Stimulated activated CD8-positive, alpha-beta memory T cell treated with anti-CD3 and anti-CD28 coated beads, Interleukin-12 subunit alpha, Interleukin-12 subunit beta, amount 100 ng/mL, for 4 hours (primary cell): ENCODE data around the gene TMEM92.

Experiments used
- DNase-seq: peaks from one replicate; pipeline ENCODE4 v3.0.0-alpha.2; 2020; ENCODE audit warnings: low read depth

Gene TMEM92

DNA sequence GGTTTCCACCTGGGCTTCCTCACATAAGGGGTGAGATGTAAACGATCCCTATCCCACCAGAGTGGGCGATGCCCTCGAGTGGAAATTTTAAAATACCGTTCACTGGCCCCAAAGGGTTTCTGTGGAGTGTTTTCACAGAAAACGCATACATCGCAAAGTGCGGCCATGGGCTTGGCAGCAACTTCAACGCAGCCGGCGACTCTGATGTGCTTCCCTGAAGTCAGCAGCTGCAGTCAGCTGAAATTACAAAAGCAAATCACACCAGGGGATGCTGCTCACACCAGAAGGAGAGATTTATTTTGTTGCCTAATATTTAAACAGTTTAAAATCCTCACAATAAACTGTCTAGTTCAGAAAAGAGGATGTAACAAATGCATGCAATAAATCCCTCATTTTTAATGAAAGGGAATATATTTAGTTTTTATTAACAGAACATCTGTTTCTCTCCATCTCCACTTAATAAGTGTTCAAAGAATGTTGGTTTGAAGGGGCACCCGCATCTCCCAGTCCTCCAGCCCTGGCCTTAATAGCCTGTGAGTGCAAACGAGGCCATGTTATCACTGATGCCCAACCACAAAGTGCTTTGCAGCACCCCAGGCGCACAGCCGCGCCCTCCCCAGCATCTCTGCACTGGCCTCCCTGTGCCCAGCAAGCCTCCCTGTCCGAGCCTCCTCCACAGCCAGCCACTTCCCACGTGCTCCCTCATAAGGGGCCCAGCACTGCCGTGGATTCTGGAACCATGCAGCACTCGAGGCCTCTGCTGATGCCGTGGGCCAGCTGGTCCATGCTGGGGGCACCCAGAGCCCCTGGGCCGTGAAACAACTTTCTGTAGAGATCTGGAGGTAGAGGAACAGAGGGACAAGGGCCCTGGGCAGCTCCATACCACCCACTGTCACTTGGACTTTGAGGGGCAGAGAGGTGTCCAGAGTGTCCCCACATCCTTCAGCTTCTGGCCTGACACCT lies 54.4 kb downstream of the TMEM92 start:
- DNase-seq = no peak

DNA sequence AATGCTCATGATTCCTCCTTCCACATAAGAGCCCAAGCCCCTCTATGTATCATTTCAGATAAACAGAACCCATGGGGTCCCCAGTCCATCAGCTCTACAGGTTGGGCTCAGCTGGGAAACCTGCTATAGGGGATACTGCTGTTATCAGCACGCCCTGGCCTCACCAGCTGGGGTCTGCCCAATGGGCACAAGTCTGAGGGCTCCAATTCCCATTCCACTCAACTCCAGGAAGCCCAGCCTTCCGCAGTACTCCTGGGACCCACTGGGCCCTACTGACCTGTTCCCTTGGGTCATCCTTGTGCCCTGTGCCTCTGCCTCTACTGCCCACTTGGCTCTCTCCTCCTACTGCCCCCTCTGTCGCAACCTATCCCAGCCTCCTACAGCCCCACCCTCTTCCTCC lies 55.5 kb downstream of the TMEM92 start:
- DNase-seq = no peak

DNA sequence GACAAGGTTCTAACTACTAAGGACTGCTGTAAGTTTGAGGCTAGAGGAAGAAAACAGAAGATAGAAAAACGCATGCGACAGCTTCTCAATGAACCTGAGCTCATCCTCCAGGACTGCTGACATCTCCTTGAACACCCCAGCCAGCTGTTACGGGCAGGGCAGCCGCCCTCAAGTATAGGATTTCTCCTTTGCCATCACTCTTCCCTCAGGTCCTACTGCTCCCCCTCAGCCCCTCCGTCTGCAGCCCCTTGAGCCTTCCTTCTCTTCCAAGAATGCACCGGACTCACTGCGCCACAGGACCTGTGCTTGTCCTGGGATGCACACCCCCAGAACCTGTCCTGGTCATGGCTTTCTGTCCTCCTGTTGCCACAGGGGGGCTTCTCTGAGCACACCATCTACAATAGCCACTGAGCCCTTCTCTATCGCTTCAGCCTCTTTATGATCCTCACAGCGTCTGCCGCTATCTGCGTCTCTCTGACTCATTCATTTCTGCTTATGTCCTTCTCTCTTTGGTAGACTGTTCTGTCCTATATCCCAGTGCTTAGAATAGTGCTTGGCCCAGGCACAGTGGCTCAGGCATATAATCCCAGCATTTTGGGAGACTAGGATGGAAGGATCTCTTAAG lies 56.0 kb downstream of the TMEM92 start:
- DNase-seq = no peak
